Stomach (tissue), 4 donors: ENCODE data around the gene DPP6.
"Not testable (repeated sequence)": the region's sequence is repeated elsewhere in the genome, so short reads cannot be mapped to it uniquely, and the experiment has no call there.

Experiments
- CTCF ChIP-seq, 7 experiments: fragments of 450-650 bp in 4 of 7; fragments of 200-600 bp in 3 of 7; sonication (generic) in 3 of 7; IDR thresholded peaks; one replicate each; pipeline ENCODE4 v1.5.1; 2016 to 2019; ENCODE audit warnings: antibody characterized with exemption in 7 of 7, control low read depth in 2 of 7, mild to moderate bottlenecking in 1 of 7
- POLR2A ChIP-seq, 4 donors: fragments of 450-650 bp; IDR thresholded peaks; one replicate each; pipeline ENCODE4 v1.6.1; 2016; ENCODE audit warnings: antibody characterized with exemption in 4 of 4, control low read depth in 2 of 4, mild to moderate bottlenecking in 1 of 4, moderate library complexity in 1 of 4

GRCh38 chr7:154163642-154164041 lies 111.4 kb downstream of the DPP6 start:
- not testable (repeated sequence) for TF ChIP-seq CTCF, POLR2A (IDR thresholded peaks at IDR 0.05)
